ENCODE data around the gene ELL2. TPM values are rescaled to one million over a fixed set of nuclear protein-coding genes. Genes with fewer than 3 reads are reported as not detected.

Gene ELL2
- total RNA-seq, 1 donor from 2014 or later = 21.6 TPM

GRCh38 chr5:95861864-95862561, 99.6 kb downstream of the ELL2 start:
- Mint-ChIP-seq H3K9me3 (ENCODE audit: unreplicated experiment) (no peaks in the 10 kb centered on the region), H3K36me3 (ENCODE audit: low read depth, unreplicated experiment) (no peaks in the 10 kb centered on the region), H3K4me3 (ENCODE audit: unreplicated experiment) (no peak overlapping the region), H3K27ac (ENCODE audit: unreplicated experiment) (no peak overlapping the region), H3K27me3 (ENCODE audit: unreplicated experiment) (peaks cover 6% of the 10 kb centered on the region), H3K4me1 (ENCODE audit: unreplicated experiment) (peaks cover 22% of the 10 kb centered on the region)
- peak; percentile 21 for TF ChIP-seq CTCF (IDR thresholded peaks at IDR 0.05; ENCODE audit: unreplicated experiment)
- DNase-seq (ENCODE audit: low spot score) = no peak

GRCh38 chr5:95861221-95861863, 100.3 kb downstream of the ELL2 start:
- Mint-ChIP-seq H3K4me3 (ENCODE audit: unreplicated experiment) (no peak overlapping the region), H3K27ac (ENCODE audit: unreplicated experiment) (no peak overlapping the region), H3K27me3 (ENCODE audit: unreplicated experiment) (peaks cover 8% of the 10 kb centered on the region), H3K9me3 (ENCODE audit: unreplicated experiment) (no peaks in the 10 kb centered on the region), H3K36me3 (ENCODE audit: low read depth, unreplicated experiment) (no peaks in the 10 kb centered on the region), H3K4me1 (ENCODE audit: unreplicated experiment) (peaks cover 27% of the 10 kb centered on the region)
- no peak for DNase-seq (ENCODE audit: low spot score)
- no peak for TF ChIP-seq CTCF (IDR thresholded peaks at IDR 0.05; ENCODE audit: unreplicated experiment)

- no peak for DNase-seq (ENCODE audit: low spot score)
- no peak overlapping the region for H3K4me3 Mint-ChIP-seq (ENCODE audit: unreplicated experiment)
Observed at GRCh38 chr5:95859661-95860060, 102.0 kb downstream of the ELL2 start.

GRCh38 chr5:95858661-95859595, 102.7 kb downstream of the ELL2 start:
- H3K4me3 Mint-ChIP-seq (ENCODE audit: unreplicated experiment) = no peak overlapping the region
- H3K9me3 Mint-ChIP-seq (ENCODE audit: unreplicated experiment) = no peaks in the 10 kb centered on the region
- peak; percentile 95 for DNase-seq (ENCODE audit: low spot score)
- peaks cover 10% of the 10 kb centered on the region for H3K27me3 Mint-ChIP-seq (ENCODE audit: unreplicated experiment)
- H3K27ac Mint-ChIP-seq (ENCODE audit: unreplicated experiment) = peak overlapping the region; percentile 11
- H3K4me1 Mint-ChIP-seq (ENCODE audit: unreplicated experiment) = peaks cover 22% of the 10 kb centered on the region
- TF ChIP-seq CTCF (IDR thresholded peaks at IDR 0.05; ENCODE audit: unreplicated experiment) = peak; percentile 98
- H3K36me3 Mint-ChIP-seq (ENCODE audit: low read depth, unreplicated experiment) = no peaks in the 10 kb centered on the region

More at GRCh38 chr5:95859661-95860060, 102.0 kb downstream of the ELL2 start:
- TF ChIP-seq CTCF (IDR thresholded peaks at IDR 0.05; ENCODE audit: unreplicated experiment) = no peak
- Mint-ChIP-seq H3K4me1 (ENCODE audit: unreplicated experiment) (peaks cover 22% of the 10 kb centered on the region), H3K27ac (ENCODE audit: unreplicated experiment) (peak overlapping the region; percentile 11), H3K9me3 (ENCODE audit: unreplicated experiment) (no peaks in the 10 kb centered on the region), H3K36me3 (ENCODE audit: low read depth, unreplicated experiment) (no peaks in the 10 kb centered on the region), H3K27me3 (ENCODE audit: unreplicated experiment) (peaks cover 10% of the 10 kb centered on the region)

Measured in endothelial cell (in vitro differentiated cells).